MCF 10A (cell line): ENCODE results near the gene PCP4. TPM values are rescaled to one million over a fixed set of nuclear protein-coding genes. Genes with fewer than 3 reads are reported as not detected.

Experiments used
- BruUV-seq: library from RNA; stranded (reverse); fragments of 400-500 nt; replicated peaks from 2 replicates; lab custom pipeline; 2021; lab: Mats Ljungman, UMichigan
- CTCF ChIA-PET: fragments of 300-600 bp; sonication (Branson Sonifier 250); formaldehyde crosslinking; extraction: SDS; loops from one replicate; lab custom pipeline; 2021; ENCODE audit warnings: antibody characterized with exemption, inconsistent platforms; lab: Yijun Ruan, JAX
- POLR2A ChIA-PET: fragments of 300-600, 350-650 bp; sonication (Branson Sonifier 250); formaldehyde crosslinking; extraction: SDS; loops from one replicate; lab custom pipeline; 2020; ENCODE audit warnings: antibody characterized with exemption, inconsistent platforms; lab: Yijun Ruan, JAX
- DNase-seq: peaks from one replicate; pipeline ENCODE4 v3.0.0-alpha.2; 2018; ENCODE audit not compliant: unreplicated experiment
- H3K27ac Mint-ChIP-seq: one replicate; pipeline ENCODE4 v1.8.0; 2022; ENCODE audit warnings: mild to moderate bottlenecking, low read depth, mixed read lengths; ENCODE audit not compliant: unreplicated experiment
- H3K27me3 Mint-ChIP-seq: one replicate; pipeline ENCODE4 v1.8.0; 2022; ENCODE audit warnings: mixed read lengths; ENCODE audit not compliant: insufficient read depth, unreplicated experiment
- H3K36me3 Mint-ChIP-seq: one replicate; pipeline ENCODE4 v1.8.0; 2022; ENCODE audit warnings: mild to moderate bottlenecking, moderate library complexity, mixed read lengths; ENCODE audit not compliant: insufficient read depth, unreplicated experiment
- H3K4me1 Mint-ChIP-seq: one replicate; pipeline ENCODE4 v1.8.0; 2022; ENCODE audit warnings: mixed read lengths; ENCODE audit not compliant: insufficient read depth, unreplicated experiment
- H3K4me3 Mint-ChIP-seq: one replicate; pipeline ENCODE4 v1.8.0; 2022; ENCODE audit warnings: mild to moderate bottlenecking, moderate library complexity, mixed read lengths; ENCODE audit not compliant: unreplicated experiment
- H3K9me3 Mint-ChIP-seq: one replicate; pipeline ENCODE4 v1.8.0; 2022; ENCODE audit warnings: mixed read lengths; ENCODE audit not compliant: unreplicated experiment
- CTCF ChIP-seq: fragments of 200-600 bp; IDR thresholded peaks from one replicate; pipeline ENCODE4 v1.8.0; 2022; ENCODE audit warnings: antibody characterized with exemption, mild to moderate bottlenecking; ENCODE audit not compliant: unreplicated experiment
- intact Hi-C: fragments of 100-400 bp; cut with micrococcal nuclease; formaldehyde crosslinking; loops from 2 replicates; pipeline ENCODE4 v1.14.1; 2022
- total RNA-seq: library from RNA; stranded (reverse); gene quantifications from 2 replicates; pipeline ENCODE4 v1.2.3, GENCODE V29; 2022

The PCP4 gene
- total RNA-seq, 1 experiment from 2014 or later, result not detected

- ChIA-PET CTCF (no interaction called here), POLR2A (interaction anchor here (0.7 kb wide), 1 partner anchor 193 kb away, joined by 3 read pairs; no protein-coding TSS in a partner anchor)
- Mint-ChIP-seq H3K27ac (no peak overlapping the region), H3K4me3 (no peak overlapping the region), H3K4me1 (no peaks in the 10 kb centered on the region), H3K9me3 (peaks cover 4% of the 10 kb centered on the region), H3K27me3 (no peaks in the 10 kb centered on the region), H3K36me3 (no peaks in the 10 kb centered on the region)
- no TSS peak for BruUV-seq
- TF ChIP-seq CTCF, result no peak
- DNase-seq, result no peak
- intact Hi-C loops, result no loop called here
These were observed 57.5 kb downstream of the PCP4 start for GRCh38 chr21:39924577-39925308.

GRCh38 chr21:39927304-39927886 is 60.2 kb downstream of the PCP4 start:
- Mint-ChIP-seq H3K4me3 (no peak overlapping the region), H3K36me3 (no peaks in the 10 kb centered on the region), H3K4me1 (no peaks in the 10 kb centered on the region), H3K27me3 (peaks cover 8% of the 10 kb centered on the region), H3K9me3 (peaks cover 4% of the 10 kb centered on the region), H3K27ac (no peak overlapping the region)
- BruUV-seq, result no TSS peak
- intact Hi-C loops, result no loop called here
- TF ChIP-seq CTCF, result no peak
- CTCF ChIA-PET, result no interaction called here
- no peak for DNase-seq
- POLR2A ChIA-PET, result no interaction called here

GRCh38 chr21:39932335-39932734 is 65.1 kb downstream of the PCP4 start:
- ChIA-PET POLR2A (no interaction called here), CTCF (no interaction called here)
- DNase-seq, result no peak
- no peak for TF ChIP-seq CTCF
- H3K9me3 Mint-ChIP-seq, result peaks cover 2% of the 10 kb centered on the region
- no TSS peak for BruUV-seq
- no peaks in the 10 kb centered on the region for H3K36me3 Mint-ChIP-seq
- no peaks in the 10 kb centered on the region for H3K4me1 Mint-ChIP-seq
- peaks cover 37% of the 10 kb centered on the region for H3K27me3 Mint-ChIP-seq
- H3K4me3 Mint-ChIP-seq, result no peak overlapping the region
- intact Hi-C loops, result no loop called here
- H3K27ac Mint-ChIP-seq, result no peak overlapping the region

GRCh38 chr21:39934895-39935294 is 67.7 kb downstream of the PCP4 start:
- H3K27me3 Mint-ChIP-seq, result peaks cover 37% of the 10 kb centered on the region
- intact Hi-C loops, result no loop called here
- peaks cover 7% of the 10 kb centered on the region for H3K9me3 Mint-ChIP-seq
- ChIA-PET CTCF (interaction anchor here (0.8 kb wide), 1 partner anchor 16 kb away, joined by 3 read pairs; no protein-coding TSS in a partner anchor), POLR2A (no interaction called here)
- DNase-seq, result no peak
- no TSS peak for BruUV-seq
- H3K4me3 Mint-ChIP-seq, result no peak overlapping the region
- no peak overlapping the region for H3K27ac Mint-ChIP-seq
- H3K36me3 Mint-ChIP-seq, result no peaks in the 10 kb centered on the region
- no peaks in the 10 kb centered on the region for H3K4me1 Mint-ChIP-seq
- TF ChIP-seq CTCF, result no peak
